NCI-H146 (cell line): ENCODE data around the gene ZFAND2A.
"Not testable (repeated sequence)": the region's sequence is repeated elsewhere in the genome, so short reads cannot be mapped to it uniquely, and the experiment has no call there.

Experiments used
- DNase-seq: peaks from one replicate; lab custom pipeline; 2025; lab: John Stamatoyannopoulos, UW

ZFAND2A gene

DNA sequence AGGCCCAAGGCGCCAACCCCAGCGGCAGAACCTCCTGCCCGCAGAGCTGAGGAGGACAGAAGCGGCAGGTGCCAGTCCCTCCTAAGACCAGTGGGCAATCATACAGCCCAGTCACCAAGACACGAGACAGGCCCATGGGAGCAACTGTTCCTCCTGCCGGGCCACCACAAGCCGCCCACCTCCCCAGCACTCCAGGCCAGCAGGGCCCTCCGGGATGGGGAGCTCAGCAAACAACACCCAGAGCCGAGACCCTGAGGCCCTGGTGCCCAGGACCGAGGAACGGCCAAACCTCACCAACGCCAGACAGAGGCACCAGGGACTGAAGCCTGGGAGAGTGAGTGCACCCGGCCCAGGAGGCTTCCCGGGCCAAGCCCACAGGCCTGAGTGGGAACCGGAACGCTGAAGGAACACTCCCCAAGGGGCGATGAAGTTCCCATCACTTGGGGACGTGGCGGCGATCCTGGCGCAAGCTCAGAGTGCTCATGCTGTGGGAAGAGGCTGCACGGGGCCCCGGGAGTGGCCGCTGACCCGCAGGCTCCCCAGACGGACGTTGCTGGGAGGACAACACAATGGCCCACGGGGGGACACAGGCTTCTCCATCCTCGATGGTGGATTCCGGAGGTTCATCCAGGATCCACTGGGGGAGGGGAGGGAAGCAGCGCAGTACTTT lies 37.0 kb downstream of the ZFAND2A start:
- DNase-seq = no peak

DNA sequence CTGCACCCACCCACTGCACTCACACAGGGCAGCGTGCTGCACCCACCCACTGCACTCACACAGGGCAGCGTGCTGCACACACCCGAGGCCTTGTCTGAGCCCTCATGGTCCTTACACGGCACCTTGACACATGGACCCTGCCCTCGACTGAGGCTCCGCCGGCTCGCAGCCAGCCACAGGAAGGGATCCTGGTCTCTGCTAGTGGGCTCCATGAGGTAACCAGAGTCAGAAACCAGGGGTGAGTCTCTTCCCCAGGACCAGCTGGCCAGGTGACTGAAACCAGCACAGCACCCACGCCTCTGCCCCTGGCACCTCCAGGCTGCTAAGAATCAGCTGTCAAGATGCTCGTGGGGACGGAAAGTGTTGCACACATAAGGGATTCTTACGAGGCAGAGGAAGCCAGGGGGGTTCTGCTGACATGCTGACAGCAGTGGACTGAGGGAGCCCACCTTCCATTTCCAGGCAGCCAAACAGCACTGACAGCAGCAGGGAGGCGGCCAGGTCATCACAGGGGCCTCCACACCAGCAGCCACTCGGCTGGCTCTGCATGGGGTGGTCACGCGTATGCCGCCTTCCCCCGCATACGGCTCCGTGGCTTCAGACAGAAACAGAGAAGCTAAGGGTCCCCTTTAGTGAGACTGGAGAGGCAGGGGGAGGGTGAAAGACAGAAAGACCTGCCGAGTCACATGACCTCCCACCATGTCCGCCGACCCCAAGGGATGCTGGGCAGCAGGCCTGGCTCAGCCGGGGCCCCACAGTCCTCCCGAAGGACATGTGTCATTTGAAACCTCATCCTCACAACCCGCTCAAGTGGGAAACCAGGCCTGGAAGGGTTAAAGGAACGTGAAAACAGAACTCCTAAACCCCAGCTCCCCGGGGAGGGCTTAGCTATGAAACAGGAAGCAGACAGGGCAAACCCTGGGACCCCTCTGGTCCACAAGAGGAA lies 37.8 kb downstream of the ZFAND2A start:
- DNase-seq = no peak

DNA sequence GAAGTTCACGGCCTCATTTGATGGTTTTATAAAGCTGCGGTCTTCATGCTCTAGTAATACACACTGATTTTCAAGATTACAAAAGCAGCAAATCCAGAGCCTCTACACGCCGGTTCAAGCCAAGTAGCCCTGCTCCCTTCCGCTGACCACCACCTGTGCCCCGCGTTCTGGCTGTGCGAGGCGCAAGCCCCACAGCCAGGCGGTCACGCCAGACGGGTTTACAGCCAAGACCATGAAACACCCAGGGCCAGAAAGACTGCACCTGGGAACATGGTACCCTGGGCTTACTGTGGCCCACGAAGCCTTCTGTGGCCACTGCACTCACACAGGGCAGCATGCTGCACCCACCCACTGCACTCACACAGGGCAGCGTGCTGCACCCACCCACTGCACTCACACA lies 38.5 kb downstream of the ZFAND2A start:
- no peak for DNase-seq

DNA sequence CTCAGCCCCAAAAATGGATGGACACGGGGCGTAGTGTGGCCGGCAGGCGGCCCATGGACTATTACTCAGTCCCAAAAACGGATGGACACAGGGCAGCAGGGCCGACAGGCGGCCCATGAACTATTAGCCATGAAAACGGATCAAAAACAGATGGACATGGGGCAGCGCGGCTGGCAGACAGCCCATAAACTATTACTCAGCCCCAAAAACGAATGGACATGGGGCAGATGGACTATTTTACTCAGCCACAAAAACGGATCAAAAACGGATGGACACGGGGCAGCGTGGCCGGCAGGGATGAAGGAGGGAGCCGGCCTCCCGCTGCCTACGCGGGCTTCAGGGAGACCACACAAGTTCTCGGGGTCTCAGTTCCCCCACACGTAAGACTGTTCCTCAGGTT lies 39.2 kb downstream of the ZFAND2A start:
- no peak for DNase-seq

DNA sequence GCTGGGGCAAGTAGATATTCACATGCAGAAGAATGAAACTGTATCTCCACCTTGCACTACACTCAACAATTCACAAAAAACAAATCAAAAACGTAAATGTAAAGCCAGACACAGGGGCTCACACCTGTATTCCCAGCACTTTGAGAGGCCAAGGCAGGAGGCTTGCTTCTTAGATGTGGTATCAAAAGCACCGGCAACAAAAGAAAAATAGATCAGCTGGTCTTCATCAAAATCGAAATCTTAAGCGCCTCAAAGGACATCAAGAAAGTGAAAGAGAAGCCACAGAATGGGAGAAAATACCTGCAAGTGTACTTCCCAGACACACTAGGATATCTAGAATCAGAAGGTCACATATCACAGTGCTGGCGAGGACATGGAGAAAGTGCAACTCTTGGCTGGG lies 40.8 kb downstream of the ZFAND2A start:
- DNase-seq = no peak

DNA sequence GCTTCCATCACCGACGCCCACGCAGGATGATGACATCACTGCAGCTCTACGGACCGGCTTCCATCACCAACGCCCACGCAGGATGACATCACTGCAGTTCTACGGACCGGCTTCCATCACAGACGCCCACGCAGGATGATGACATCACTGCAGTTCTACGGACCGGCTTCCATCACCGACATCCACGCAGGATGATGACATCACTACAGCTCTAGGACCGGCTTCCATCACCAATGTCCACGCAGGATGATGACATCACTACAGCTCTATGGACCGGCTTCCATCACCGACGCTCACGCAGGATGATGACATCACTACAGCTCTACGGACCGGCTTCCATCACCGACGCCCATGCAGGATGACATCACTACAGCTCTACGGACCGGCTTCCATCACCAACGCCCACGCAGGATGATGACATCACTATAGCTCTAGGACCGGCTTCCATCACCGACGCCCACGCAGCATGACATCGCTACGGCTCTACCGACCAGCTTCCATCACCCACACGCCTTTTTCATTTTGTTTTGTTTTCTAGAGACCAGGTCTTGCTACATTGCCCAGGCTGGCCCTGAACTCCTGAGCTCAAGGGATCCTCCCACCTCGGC lies 42.6 kb downstream of the ZFAND2A start:
- no peak for DNase-seq

DNA sequence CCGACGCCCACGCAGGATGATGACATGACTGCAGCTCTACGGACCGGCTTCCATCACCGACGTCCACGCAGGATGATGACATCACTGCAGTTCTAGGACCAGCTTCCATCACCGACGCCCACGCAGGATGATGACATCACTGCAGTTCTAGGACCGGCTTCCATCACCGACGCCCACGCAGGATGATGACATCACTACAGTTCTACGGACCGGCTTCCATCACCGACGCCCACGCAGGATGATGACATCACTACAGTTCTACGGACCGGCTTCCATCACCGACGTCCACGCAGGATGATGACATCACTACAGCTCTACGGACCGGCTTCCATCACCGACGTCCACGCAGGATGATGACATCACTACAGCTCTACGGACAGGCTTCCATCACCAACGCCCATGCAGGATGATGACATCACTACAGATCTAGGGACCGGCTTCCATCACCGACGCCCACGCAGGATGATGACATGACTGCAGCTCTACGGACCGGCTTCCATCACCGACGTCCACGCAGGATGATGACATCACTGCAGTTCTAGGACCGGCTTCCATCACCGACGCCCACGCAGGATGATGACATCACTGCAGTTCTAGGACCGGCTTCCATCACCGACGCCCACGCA lies 43.5 kb downstream of the ZFAND2A start:
- not testable (repeated sequence) for DNase-seq

DNA sequence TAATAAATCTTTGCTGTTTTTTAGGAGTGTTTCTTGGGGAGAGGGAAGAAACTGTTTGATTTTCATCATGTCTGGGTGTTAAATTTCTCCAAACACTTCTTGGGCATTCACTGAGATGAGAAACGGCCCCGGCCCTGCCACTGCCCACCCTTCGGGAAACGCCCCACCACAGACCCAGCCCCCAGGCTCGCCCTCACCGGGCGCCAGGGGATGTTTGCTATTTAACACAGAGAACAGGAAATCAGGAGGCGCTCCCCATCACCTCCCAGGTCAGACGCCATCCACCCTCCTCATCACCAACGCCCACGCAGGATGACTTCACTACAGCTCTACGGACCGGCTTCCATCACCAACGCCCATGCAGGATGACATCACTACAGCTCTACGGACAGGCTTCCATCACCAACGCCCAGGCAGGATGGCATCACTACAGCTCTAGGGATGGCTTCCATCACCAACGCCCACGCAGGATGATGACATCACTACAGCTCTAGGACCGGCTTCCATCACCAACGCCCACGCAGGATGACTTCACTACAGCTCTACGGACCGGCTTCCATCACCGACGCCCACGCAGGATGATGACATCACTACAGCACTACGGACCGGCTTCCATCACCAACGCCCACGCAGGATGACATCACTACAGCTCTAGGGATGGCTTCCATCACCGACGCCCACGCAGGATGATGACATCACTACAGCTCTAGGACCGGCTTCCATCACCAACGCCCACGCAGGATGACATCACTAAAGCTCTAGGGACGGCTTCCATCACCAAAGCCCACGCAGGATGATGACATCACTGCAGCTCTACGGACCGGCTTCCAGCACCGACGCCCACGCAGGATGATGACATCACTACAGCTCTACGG lies 44.6 kb downstream of the ZFAND2A start:
- not testable (repeated sequence) for DNase-seq

DNA sequence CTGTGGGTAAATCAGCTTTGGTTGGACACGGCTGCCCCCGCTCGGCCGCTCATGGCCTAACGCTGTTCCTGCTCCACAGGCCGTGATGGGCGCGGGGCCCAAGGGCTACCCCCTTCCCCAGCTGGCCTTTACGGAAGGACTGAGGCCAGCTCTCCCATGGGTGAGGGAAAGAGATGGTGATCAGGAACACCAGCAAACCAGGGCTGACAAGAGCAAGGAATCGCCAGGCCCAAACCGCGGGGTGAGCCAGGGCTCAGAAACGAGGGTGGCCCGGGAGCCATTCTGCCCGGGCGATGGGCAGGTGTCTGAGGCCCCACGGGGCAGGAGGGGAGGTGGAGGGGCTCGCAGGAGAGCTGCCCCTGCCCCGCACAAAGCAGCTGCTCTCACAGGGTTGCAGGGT lies 45.5 kb downstream of the ZFAND2A start:
- DNase-seq = no peak

DNA sequence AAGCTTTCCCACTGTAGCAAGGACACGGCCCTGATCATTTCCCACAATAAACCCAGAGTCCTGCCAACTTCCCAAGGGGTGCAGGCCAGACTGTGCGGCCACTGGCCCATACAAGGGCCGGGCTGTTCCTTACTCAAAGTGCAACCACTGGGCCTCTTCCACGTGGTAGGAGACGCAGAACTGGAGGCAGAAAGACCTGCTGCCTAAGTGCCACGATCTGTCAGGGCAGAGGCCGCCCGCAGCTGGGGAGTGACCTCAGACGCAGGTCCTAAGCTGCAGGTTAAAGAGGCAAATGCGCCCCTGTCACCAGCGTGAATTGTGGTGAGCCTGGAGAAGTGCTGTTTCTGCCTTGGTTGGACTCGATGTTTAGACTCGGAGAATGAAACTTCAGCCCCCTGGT lies 45.9 kb downstream of the ZFAND2A start:
- no peak for DNase-seq

DNA sequence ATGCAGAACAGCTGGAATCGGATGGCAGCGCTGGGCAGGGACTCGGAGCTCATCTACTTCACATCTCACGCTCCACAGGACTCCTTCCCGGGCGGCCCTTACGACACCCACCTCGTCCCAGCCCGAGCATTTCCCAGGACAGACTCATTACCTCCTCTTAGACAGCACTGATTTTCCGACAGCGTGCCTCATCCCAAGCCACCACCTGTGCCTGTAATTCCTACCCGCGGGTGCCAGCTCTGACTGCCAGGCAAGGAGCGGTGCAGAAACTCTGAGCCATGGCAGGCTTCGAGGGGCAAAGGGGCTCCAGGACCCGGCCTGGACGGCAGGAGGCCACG lies 46.5 kb downstream of the ZFAND2A start:
- no peak for DNase-seq

DNA sequence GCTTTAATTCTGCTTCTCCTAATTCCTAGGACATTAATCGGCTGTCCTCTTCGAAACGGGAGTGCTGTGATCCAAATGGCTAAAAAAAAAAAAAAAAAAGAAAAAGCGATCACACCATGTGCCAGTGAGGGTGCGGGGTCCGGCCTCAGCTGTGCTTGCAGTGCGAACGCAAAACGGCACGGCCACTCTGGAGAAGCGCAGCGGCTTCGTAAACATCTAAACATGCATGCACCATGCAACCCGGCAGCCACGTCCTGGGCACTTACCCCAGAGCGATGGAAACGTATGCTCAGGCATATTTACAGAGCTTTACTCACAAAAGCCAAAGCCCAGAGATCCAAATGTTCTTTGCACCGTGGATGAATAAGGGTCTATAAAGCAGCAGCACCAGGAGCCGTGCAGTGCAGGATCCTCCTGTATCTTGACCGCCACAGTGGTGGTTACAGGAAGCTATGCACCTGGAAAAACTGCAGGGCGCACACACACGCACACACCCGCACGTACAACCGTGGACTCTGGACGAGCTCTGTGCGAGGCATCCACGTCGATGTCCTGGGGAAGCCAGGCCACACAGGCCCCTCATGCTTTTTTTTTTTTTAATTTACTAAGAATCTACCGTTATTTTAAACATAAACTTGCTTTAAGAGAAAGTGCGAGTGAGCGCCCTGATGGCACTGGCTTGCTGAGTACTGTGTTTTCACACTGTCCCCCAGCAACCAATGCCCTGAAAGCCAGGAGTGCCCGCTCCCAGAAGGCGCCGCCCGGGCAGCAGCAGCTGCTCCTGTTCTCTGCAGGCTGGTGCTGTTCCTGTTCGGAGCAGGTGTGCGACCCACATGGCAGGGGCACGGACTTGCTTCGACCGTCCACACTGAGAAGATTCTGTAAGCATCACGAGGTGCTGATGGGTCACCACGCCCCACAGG lies 47.1 kb downstream of the ZFAND2A start:
- no peak for DNase-seq

DNA sequence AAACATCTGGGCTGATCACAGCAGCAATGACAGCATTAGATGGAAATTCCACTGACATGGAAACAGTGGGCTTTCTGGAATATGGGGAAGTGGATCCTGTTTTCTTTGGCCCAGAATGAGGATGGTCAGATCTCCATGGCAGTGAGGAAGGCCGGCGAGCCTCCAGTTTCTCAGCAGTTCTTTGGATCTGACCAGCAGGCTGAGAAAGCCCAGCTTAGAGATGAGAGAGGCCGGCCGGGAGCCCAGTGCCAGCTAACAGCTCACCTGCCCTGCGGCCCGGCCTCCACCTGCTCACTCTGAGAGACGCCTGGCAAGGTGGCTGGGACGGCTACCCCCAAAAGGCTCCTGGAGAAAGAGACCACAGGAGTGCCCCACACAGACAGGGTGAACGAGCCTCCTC lies 47.9 kb downstream of the ZFAND2A start:
- DNase-seq = no peak

DNA sequence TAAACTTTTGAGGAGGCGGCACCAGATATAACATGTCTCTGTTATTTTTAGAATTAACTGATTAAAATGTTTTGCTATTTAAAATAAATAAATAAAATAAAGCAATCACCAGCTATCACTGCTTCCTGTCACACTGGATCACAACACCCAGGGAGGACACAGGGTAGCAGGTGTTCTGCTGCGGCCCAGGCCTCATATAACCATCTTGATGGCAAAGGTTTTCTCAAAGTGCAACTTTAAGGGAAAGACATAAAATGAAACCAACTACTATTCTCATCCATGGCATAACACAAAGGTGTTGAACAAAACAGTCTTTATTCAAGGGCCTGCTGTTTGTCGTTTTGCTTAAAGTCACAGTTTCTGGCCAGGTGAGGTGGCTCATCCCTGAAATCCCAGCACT lies 48.8 kb downstream of the ZFAND2A start:
- DNase-seq = no peak

DNA sequence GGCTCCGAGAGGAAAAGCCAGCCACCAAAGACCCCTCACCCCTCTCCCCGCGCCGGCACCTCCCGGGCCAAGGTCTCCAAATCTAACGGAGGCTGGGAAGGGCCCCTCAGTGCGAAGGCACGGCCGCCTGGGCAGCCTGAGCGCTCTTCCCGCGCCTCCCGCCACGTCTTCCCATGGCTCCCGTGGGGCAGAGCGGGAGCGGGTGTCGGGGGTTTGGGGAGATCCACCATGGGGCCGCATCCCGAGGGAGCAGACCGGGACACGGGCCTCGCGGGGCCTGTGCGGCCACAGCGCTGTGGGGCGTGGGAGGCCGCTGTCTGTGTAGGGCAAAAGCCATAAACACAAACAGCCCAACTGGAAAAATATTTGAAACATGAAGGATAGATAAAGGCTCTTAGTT lies 49.6 kb downstream of the ZFAND2A start:
- no peak for DNase-seq

DNA sequence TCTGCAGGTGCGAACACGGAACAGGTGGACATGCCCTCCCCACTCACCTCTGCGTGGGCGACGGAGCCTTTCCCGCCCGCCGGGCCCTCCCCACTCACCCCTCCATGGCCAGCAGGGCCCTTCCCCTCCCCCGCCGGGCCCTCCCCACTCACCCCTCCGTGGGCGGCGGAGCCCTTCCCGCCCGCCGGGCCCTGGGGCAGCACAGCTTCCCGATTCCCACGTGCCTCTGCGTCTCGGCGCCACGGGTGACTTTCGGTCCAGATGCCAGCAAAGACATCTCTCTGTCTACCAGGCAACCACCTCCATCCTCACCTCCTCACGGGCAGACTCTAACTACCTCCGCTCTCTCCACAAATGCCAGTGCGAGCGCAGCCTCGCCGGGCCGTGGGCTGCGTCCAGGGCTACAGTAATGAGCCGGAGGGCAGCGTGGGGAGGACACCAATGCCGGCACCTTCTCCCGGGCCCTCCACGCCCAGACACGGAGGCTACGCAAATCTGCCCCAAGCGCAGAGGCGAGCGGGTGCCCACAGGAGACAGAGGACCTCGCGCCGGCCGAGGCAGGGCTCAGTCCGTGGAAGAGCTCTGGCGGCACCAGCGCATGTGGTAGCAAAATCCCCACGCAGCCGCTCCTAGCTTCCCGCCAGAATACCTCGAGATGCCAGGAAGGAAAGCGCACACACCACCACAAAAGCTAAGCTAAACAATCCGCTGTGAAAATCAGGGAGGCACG lies 50.2 kb downstream of the ZFAND2A start:
- no peak for DNase-seq

DNA sequence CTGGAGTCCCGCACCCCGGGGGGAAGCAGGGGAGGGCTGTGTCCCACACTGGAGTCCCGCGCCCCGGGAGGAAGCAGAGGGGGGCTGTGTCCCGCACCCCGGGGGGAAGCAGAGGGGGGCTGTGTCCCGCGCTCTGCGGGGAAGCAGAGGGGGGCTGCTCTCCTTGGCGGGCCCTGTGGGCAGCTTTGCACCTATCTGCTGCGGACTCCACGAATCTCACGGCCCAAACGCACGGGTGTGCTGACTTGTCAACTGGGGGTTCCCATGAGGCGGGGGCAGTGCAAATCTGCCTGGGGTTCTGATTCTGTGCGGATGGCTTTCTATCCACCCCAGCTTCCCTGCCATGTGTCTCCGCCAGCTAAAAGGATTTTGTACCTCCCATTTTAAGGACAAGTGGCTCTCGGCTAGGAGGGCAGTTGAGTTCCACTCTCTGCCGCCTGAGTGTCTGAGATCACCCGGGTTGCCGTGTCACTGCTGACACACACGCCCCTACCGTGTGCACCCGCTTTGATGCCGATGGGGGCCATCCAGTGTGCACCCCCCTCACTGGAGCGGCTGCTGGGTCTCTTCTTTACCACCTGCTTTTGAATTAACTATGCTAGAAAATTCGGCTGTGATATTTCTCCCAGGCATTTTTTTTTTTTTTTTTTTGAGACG lies 51.6 kb downstream of the ZFAND2A start:
- DNase-seq = no peak

DNA sequence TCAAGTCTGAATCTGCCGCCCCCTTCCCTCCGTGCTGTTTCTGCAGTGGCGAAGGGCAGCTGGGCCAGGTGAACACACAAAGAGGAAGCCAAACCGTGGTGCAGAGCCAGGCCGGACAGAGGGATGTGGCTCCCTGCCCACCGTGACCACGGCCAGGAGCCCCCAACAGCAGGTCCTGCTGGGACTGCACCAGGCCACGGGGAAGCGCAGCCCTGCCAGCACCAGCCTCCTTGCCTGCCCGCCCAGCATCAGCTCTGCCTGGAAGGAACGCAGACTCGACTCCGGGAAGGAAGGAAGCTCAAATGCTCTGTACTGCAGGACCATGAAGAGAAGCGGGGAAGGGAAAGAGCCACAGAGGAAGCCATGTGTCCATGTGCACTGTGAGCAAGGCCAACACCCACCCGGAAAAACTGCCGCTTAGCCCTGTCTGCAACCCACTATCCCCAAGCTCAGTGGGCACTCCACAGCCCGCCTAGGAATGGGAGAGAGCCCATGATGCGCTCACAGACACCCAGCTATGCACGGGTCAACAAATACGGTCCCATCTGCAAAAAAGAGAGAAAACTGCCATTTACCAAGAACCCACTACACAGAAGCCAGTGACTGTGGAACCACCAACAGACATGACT lies 53.1 kb downstream of the ZFAND2A start:
- no peak for DNase-seq
